Stimulated activated effector memory CD8-positive, alpha-beta T cell treated with anti-CD3 and anti-CD28 coated beads, Interleukin-12 subunit alpha, Interleukin-12 subunit beta, amount 100 ng/mL, for 72 hours (primary cell): ENCODE results near the gene ZNF627.
"Not testable (repeated sequence)": the region's sequence is repeated elsewhere in the genome, so short reads cannot be mapped to it uniquely, and the experiment has no call there.

Experiments
- ATAC-seq: fragments of 150-1000 bp; cut with Tn5 transposase; 2 replicates; pipeline ENCODE4 v1.10.0; 2021
- DNase-seq, 2 donors: peaks; one replicate each; pipeline ENCODE4 v3.0.0; 2021 to 2022; ENCODE audit warnings: low spot score in 2 of 2
- H3K27ac Mint-ChIP-seq: one replicate; pipeline ENCODE4 v1.8.0; 2022; ENCODE audit warnings: mild to moderate bottlenecking, mixed read lengths
- H3K36me3 Mint-ChIP-seq: one replicate; pipeline ENCODE4 v1.8.0; 2022; ENCODE audit warnings: mild to moderate bottlenecking, mixed read lengths
- H3K4me1 Mint-ChIP-seq: one replicate; pipeline ENCODE4 v1.8.0; 2022; ENCODE audit warnings: mixed read lengths
- H3K4me3 Mint-ChIP-seq: one replicate; pipeline ENCODE4 v1.8.0; 2022; ENCODE audit warnings: mild to moderate bottlenecking, mixed read lengths
- H3K9me3 Mint-ChIP-seq: one replicate; pipeline ENCODE4 v1.8.0; 2022; ENCODE audit warnings: mixed read lengths

ZNF627 gene

GRCh38 chr19:11634018-11634662 is 36.9 kb downstream of the ZNF627 start:
- not testable (repeated sequence) for H3K36me3 Mint-ChIP-seq, ATAC-seq, H3K4me1 Mint-ChIP-seq, H3K4me3 Mint-ChIP-seq, H3K27ac Mint-ChIP-seq, DNase-seq
- H3K9me3 Mint-ChIP-seq = peaks cover 11% of the 10 kb centered on the region

- ATAC-seq (peak; percentile 4), DNase-seq (no peak)
- Mint-ChIP-seq H3K27ac (no peak overlapping the region), H3K4me1 (no peaks in the 10 kb centered on the region), H3K36me3 (no peaks in the 10 kb centered on the region), H3K4me3 (peak overlapping the region; percentile 61), H3K9me3 (peaks cover 2% of the 10 kb centered on the region)
Measured at GRCh38 chr19:11639245-11639601, 41.9 kb downstream of the ZNF627 start.

- peak overlapping the region; percentile 61 for H3K4me3 Mint-ChIP-seq
- H3K27ac Mint-ChIP-seq = no peak overlapping the region
- no peaks in the 10 kb centered on the region for H3K36me3 Mint-ChIP-seq
- H3K9me3 Mint-ChIP-seq = peaks cover 2% of the 10 kb centered on the region
- no peaks in the 10 kb centered on the region for H3K4me1 Mint-ChIP-seq
- ATAC-seq (peak; percentile 99), DNase-seq (peak; percentile 76 to 94)
Measured at GRCh38 chr19:11639602-11640471, 42.6 kb downstream of the ZNF627 start.

GRCh38 chr19:11641244-11641643 is 44.0 kb downstream of the ZNF627 start:
- Mint-ChIP-seq H3K4me1 (no peaks in the 10 kb centered on the region), H3K36me3 (no peaks in the 10 kb centered on the region), H3K9me3 (no peaks in the 10 kb centered on the region), H3K27ac (no peak overlapping the region), H3K4me3 (no peak overlapping the region)
- ATAC-seq = no peak
- no peak for DNase-seq

- no peak for ATAC-seq
- Mint-ChIP-seq H3K4me3 (no peak overlapping the region), H3K27ac (no peak overlapping the region), H3K9me3 (no peaks in the 10 kb centered on the region), H3K36me3 (no peaks in the 10 kb centered on the region), H3K4me1 (no peaks in the 10 kb centered on the region)
- no peak for DNase-seq
Measured at GRCh38 chr19:11642902-11643301, 45.6 kb downstream of the ZNF627 start.

GRCh38 chr19:11649941-11650340 is 52.7 kb downstream of the ZNF627 start:
- ATAC-seq = no peak
- no peaks in the 10 kb centered on the region for H3K4me1 Mint-ChIP-seq

GRCh38 chr19:11651062-11651461 is 53.8 kb downstream of the ZNF627 start:
- Mint-ChIP-seq H3K9me3 (peaks cover 15% of the 10 kb centered on the region), H3K27ac (no peak overlapping the region), H3K4me1 (no peaks in the 10 kb centered on the region), H3K36me3 (no peaks in the 10 kb centered on the region), H3K4me3 (no peak overlapping the region)
- no peak for ATAC-seq
- no peak for DNase-seq

More at GRCh38 chr19:11649941-11650340, 52.7 kb downstream of the ZNF627 start:
- peaks cover 15% of the 10 kb centered on the region for H3K9me3 Mint-ChIP-seq
- H3K27ac Mint-ChIP-seq = no peak overlapping the region
- no peak for DNase-seq
- H3K4me3 Mint-ChIP-seq = no peak overlapping the region
- H3K36me3 Mint-ChIP-seq = no peaks in the 10 kb centered on the region

GRCh38 chr19:11652056-11652455 is 54.8 kb downstream of the ZNF627 start:
- DNase-seq = no peak
- no peak overlapping the region for H3K4me3 Mint-ChIP-seq
- no peak overlapping the region for H3K27ac Mint-ChIP-seq
- H3K36me3 Mint-ChIP-seq = no peaks in the 10 kb centered on the region
- peaks cover 15% of the 10 kb centered on the region for H3K9me3 Mint-ChIP-seq
- H3K4me1 Mint-ChIP-seq = no peaks in the 10 kb centered on the region
- no peak for ATAC-seq

- Mint-ChIP-seq H3K4me3 (no peak overlapping the region), H3K9me3 (peaks cover 15% of the 10 kb centered on the region), H3K4me1 (no peaks in the 10 kb centered on the region), H3K36me3 (no peaks in the 10 kb centered on the region), H3K27ac (no peak overlapping the region)
- no peak for DNase-seq
- ATAC-seq = no peak
Measured at GRCh38 chr19:11652492-11652891, 55.2 kb downstream of the ZNF627 start.

- DNase-seq (no peak), ATAC-seq (no peak)
- no peak overlapping the region for H3K27ac Mint-ChIP-seq
- no peaks in the 10 kb centered on the region for H3K36me3 Mint-ChIP-seq
- H3K4me3 Mint-ChIP-seq = no peak overlapping the region
- no peaks in the 10 kb centered on the region for H3K4me1 Mint-ChIP-seq
- H3K9me3 Mint-ChIP-seq = peaks cover 11% of the 10 kb centered on the region
Measured at GRCh38 chr19:11656535-11656934, 59.3 kb downstream of the ZNF627 start.

GRCh38 chr19:11657307-11657706 is 60.0 kb downstream of the ZNF627 start:
- Mint-ChIP-seq H3K4me1 (no peaks in the 10 kb centered on the region), H3K9me3 (peaks cover 4% of the 10 kb centered on the region), H3K27ac (no peak overlapping the region), H3K4me3 (no peak overlapping the region), H3K36me3 (no peaks in the 10 kb centered on the region)
- DNase-seq (no peak), ATAC-seq (no peak)

- DNase-seq (no peak), ATAC-seq (no peak)
- H3K4me1 Mint-ChIP-seq = no peaks in the 10 kb centered on the region
- H3K4me3 Mint-ChIP-seq = no peak overlapping the region
- no peak overlapping the region for H3K27ac Mint-ChIP-seq
- no peaks in the 10 kb centered on the region for H3K9me3 Mint-ChIP-seq
- no peaks in the 10 kb centered on the region for H3K36me3 Mint-ChIP-seq
Measured at GRCh38 chr19:11658970-11659369, 61.7 kb downstream of the ZNF627 start.

- Mint-ChIP-seq H3K36me3 (no peaks in the 10 kb centered on the region), H3K4me3 (no peak overlapping the region), H3K27ac (no peak overlapping the region), H3K9me3 (no peaks in the 10 kb centered on the region), H3K4me1 (no peaks in the 10 kb centered on the region)
- ATAC-seq (no peak), DNase-seq (no peak)
Measured at GRCh38 chr19:11659612-11660011, 62.3 kb downstream of the ZNF627 start.

- Mint-ChIP-seq H3K4me3 (no peak overlapping the region), H3K9me3 (no peaks in the 10 kb centered on the region)
- DNase-seq = no peak
Measured at GRCh38 chr19:11662278-11662677, 65.0 kb downstream of the ZNF627 start.

GRCh38 chr19:11663181-11663591 is 65.9 kb downstream of the ZNF627 start:
- ATAC-seq = no peak
- H3K4me1 Mint-ChIP-seq = no peaks in the 10 kb centered on the region
- no peaks in the 10 kb centered on the region for H3K9me3 Mint-ChIP-seq
- DNase-seq = no peak
- H3K27ac Mint-ChIP-seq = no peak overlapping the region
- H3K36me3 Mint-ChIP-seq = no peaks in the 10 kb centered on the region
- no peak overlapping the region for H3K4me3 Mint-ChIP-seq

More at GRCh38 chr19:11662278-11662677, 65.0 kb downstream of the ZNF627 start:
- no peak for ATAC-seq
- Mint-ChIP-seq H3K36me3 (no peaks in the 10 kb centered on the region), H3K27ac (no peak overlapping the region), H3K4me1 (no peaks in the 10 kb centered on the region)
